ENCODE data around the gene MON2. TPM values are rescaled to one million over a fixed set of nuclear protein-coding genes. Genes with fewer than 3 reads are reported as not detected.
"Not testable (repeated sequence)": the region's sequence is repeated elsewhere in the genome, so short reads cannot be mapped to it uniquely, and the experiment has no call there.

The MON2 gene
- total RNA-seq, 1 experiment from 2014 or later = 17.7 TPM

GRCh38 chr12:62463252-62463651 lies 3.4 kb upstream of the MON2 start:
- H3K27me3 ChIP-seq, H3K9me3 ChIP-seq, DNase-seq, H3K4me3 ChIP-seq, H3K36me3 ChIP-seq: not testable (repeated sequence)

- peaks cover 6% of the 10 kb centered on the region for H3K36me3 ChIP-seq
- DNase-seq = peak; percentile 38
- peaks cover 6% of the 10 kb centered on the region for H3K9me3 ChIP-seq
- H3K4me3 ChIP-seq = peak overlapping the region; percentile 84
- no peaks in the 10 kb centered on the region; the same call in 1 of the 2 replicates for H3K27me3 ChIP-seq
Observed at GRCh38 chr12:62466018-62466593, 520 bp upstream of the MON2 start.

GRCh38 chr12:62468397-62468796 lies 1.8 kb downstream of the MON2 start:
- Histone ChIP-seq H3K9me3 (peaks cover 6% of the 10 kb centered on the region; the same call in 1 of the 2 replicates), H3K27me3 (no peaks in the 10 kb centered on the region; the same call in 1 of the 2 replicates), H3K36me3 (peaks cover 14% of the 10 kb centered on the region), H3K4me3 (peak overlapping the region; percentile 84)
- no peak for DNase-seq

GRCh38 chr12:62468935-62469334 lies 2.3 kb downstream of the MON2 start:
- Histone ChIP-seq H3K9me3 (peaks cover 2% of the 10 kb centered on the region; the same call in 1 of the 2 replicates), H3K4me3 (peak overlapping the region; percentile 84), H3K36me3 (peaks cover 14% of the 10 kb centered on the region), H3K27me3 (no peaks in the 10 kb centered on the region; the same call in 1 of the 2 replicates)
- no peak for DNase-seq

GRCh38 chr12:62469704-62470103 lies 3.1 kb downstream of the MON2 start:
- DNase-seq = no peak
- Histone ChIP-seq H3K36me3 (peaks cover 14% of the 10 kb centered on the region), H3K4me3 (no peak overlapping the region; the same call in 1 of the 2 replicates), H3K27me3 (no peaks in the 10 kb centered on the region; the same call in 1 of the 2 replicates), H3K9me3 (no peaks in the 10 kb centered on the region; the same call in 1 of the 2 replicates)

- peaks cover 14% of the 10 kb centered on the region for H3K36me3 ChIP-seq
- H3K9me3 ChIP-seq = no peaks in the 10 kb centered on the region
- no peak for DNase-seq
- H3K27me3 ChIP-seq = no peaks in the 10 kb centered on the region; the same call in 1 of the 2 replicates
- H3K4me3 ChIP-seq = no peak overlapping the region
Observed at GRCh38 chr12:62471734-62472133, 5.1 kb downstream of the MON2 start.

- no peak for DNase-seq
Observed at GRCh38 chr12:62472472-62472871, 5.8 kb downstream of the MON2 start.

GRCh38 chr12:62481843-62482540 lies 15.4 kb downstream of the MON2 start:
- no peaks in the 10 kb centered on the region for H3K9me3 ChIP-seq
- peaks cover 21% of the 10 kb centered on the region for H3K36me3 ChIP-seq
- H3K27me3 ChIP-seq = no peaks in the 10 kb centered on the region
- DNase-seq = no peak
- no peak overlapping the region for H3K4me3 ChIP-seq

More at GRCh38 chr12:62472472-62472871, 5.8 kb downstream of the MON2 start:
- Histone ChIP-seq H3K36me3 (peaks cover 16% of the 10 kb centered on the region), H3K9me3 (no peaks in the 10 kb centered on the region), H3K27me3 (no peaks in the 10 kb centered on the region; the same call in 1 of the 2 replicates), H3K4me3 (no peak overlapping the region)

- Histone ChIP-seq H3K9me3 (no peaks in the 10 kb centered on the region), H3K4me3 (no peak overlapping the region), H3K36me3 (peaks cover 19% of the 10 kb centered on the region; the same call in 1 of the 2 replicates), H3K27me3 (no peaks in the 10 kb centered on the region)
- no peak for DNase-seq
Observed at GRCh38 chr12:62482769-62483168, 16.1 kb downstream of the MON2 start.

GRCh38 chr12:62484233-62484632 lies 17.6 kb downstream of the MON2 start:
- no peak overlapping the region for H3K4me3 ChIP-seq
- H3K9me3 ChIP-seq = no peaks in the 10 kb centered on the region
- H3K36me3 ChIP-seq = peaks cover 13% of the 10 kb centered on the region; the same call in 1 of the 2 replicates
- H3K27me3 ChIP-seq = no peaks in the 10 kb centered on the region
- DNase-seq = no peak

- Histone ChIP-seq H3K9me3 (peaks cover 3% of the 10 kb centered on the region), H3K27me3 (no peaks in the 10 kb centered on the region), H3K36me3 (peaks cover 59% of the 10 kb centered on the region), H3K4me3 (no peak overlapping the region)
- no peak for DNase-seq
Observed at GRCh38 chr12:62505786-62506185, 39.2 kb downstream of the MON2 start.

GRCh38 chr12:62512901-62513300 lies 46.3 kb downstream of the MON2 start:
- no peak for DNase-seq
- peaks cover 57% of the 10 kb centered on the region for H3K36me3 ChIP-seq
- H3K9me3 ChIP-seq = peaks cover 14% of the 10 kb centered on the region

GRCh38 chr12:62514080-62514479 lies 47.5 kb downstream of the MON2 start:
- Histone ChIP-seq H3K36me3 (peaks cover 49% of the 10 kb centered on the region), H3K9me3 (peaks cover 14% of the 10 kb centered on the region)
- not testable (repeated sequence) for DNase-seq, H3K4me3 ChIP-seq, H3K27me3 ChIP-seq

More at GRCh38 chr12:62512901-62513300, 46.3 kb downstream of the MON2 start:
- H3K27me3 ChIP-seq = no peaks in the 10 kb centered on the region
- no peak overlapping the region for H3K4me3 ChIP-seq

- peaks cover 5% of the 10 kb centered on the region; the same call in 1 of the 2 replicates for H3K9me3 ChIP-seq
Observed at GRCh38 chr12:62516927-62517326, 50.3 kb downstream of the MON2 start.

GRCh38 chr12:62517887-62518286 lies 51.3 kb downstream of the MON2 start:
- DNase-seq = no peak
- H3K36me3 ChIP-seq = peaks cover 15% of the 10 kb centered on the region
- H3K27me3 ChIP-seq = no peaks in the 10 kb centered on the region
- no peak overlapping the region for H3K4me3 ChIP-seq
- H3K9me3 ChIP-seq = peaks cover 5% of the 10 kb centered on the region; the same call in 1 of the 2 replicates

More at GRCh38 chr12:62516927-62517326, 50.3 kb downstream of the MON2 start:
- H3K36me3 ChIP-seq = peaks cover 25% of the 10 kb centered on the region
- H3K4me3 ChIP-seq = no peak overlapping the region
- no peak for DNase-seq
- H3K27me3 ChIP-seq = no peaks in the 10 kb centered on the region

GRCh38 chr12:62519043-62519442 lies 52.4 kb downstream of the MON2 start:
- Histone ChIP-seq H3K36me3 (peaks cover 13% of the 10 kb centered on the region), H3K4me3 (no peak overlapping the region), H3K9me3 (peaks cover 5% of the 10 kb centered on the region; the same call in 1 of the 2 replicates), H3K27me3 (no peaks in the 10 kb centered on the region)
- no peak for DNase-seq

GRCh38 chr12:62520361-62520760 lies 53.7 kb downstream of the MON2 start:
- no peak for DNase-seq
- Histone ChIP-seq H3K4me3 (no peak overlapping the region), H3K9me3 (no peaks in the 10 kb centered on the region), H3K36me3 (peaks cover 9% of the 10 kb centered on the region), H3K27me3 (no peaks in the 10 kb centered on the region)
